Stimulated activated CD4-positive, alpha-beta T cell treated with anti-CD3 and anti-CD28 coated beads, Interleukin-1b, Interleukin-23, amount 100 ng/mL, for 24 hours (primary cell): ENCODE measurements around the gene TRAK1.

Experiments
- DNase-seq, 4 experiments: peaks; one replicate each; pipeline ENCODE4 v3.0.0-alpha.2; 2020; ENCODE audit warnings: low read depth in 4 of 4, low spot score in 1 of 4

The TRAK1 gene

DNA sequence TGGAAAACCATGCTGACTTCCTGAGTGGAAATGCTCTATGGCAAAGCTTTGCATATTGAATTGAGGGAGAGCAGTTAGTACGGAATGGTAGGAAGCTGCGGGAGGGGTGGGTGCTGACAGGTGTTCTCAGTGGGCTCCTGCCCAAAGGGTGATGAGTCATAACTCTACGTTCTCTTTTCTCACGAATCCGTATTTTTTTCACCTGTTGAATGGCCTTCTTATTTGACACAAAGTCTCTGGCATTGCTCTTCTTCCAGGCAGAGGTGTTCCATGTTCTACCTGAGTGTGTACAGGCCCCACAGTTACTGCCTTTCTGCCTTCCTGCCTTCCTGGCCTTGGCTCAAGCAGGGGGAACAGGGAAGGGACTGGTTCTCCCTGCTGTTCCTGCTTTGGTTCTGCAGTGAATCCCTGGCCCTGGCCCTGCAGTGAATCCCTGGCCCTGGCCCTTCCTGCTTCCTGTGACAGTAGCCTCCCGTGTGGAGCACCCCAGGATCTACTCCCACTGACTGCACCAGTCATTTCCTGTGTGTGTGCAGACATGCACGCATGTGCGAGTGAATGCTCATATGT lies 31.9 kb downstream of the TRAK1 start:
- no peak for DNase-seq

DNA sequence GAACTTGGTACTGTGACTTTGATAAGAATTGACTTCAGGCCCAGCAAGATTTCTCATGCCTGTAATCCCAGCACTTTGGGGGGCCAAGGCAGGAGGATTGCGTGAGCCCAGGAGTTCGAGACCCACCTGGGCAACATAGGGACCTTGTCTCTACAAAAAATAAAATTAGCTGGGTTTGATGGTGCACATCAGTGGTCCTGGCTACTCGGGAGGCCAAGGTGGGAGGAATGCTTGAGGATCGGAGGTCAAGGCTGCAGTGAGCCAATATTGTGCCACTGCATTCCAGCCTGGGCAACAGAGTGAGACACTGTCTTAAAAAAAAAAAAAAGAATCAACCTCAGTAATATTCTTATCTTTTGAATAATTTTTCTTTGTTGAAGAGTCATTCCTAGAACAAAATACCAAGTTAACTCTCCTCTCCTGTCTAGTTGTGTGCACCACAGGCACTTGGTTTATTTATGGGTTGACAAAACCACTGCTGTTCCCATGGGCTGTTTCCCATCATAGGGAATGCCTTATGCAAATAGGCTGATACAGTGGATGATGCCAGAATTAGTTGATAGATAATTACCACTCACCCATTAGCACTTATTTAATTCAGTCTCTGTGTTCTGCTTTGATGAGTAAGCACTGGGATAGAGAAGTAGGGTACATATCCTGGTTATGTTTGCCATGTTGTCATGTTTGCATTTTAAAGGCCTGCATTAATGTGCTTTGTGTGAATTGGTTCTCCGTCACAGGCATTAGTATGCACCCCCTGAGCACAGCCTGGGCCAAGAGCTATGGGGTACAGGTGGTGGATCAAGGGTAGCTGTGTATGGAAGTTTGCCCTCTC lies 32.9 kb downstream of the TRAK1 start:
- DNase-seq = no peak

DNA sequence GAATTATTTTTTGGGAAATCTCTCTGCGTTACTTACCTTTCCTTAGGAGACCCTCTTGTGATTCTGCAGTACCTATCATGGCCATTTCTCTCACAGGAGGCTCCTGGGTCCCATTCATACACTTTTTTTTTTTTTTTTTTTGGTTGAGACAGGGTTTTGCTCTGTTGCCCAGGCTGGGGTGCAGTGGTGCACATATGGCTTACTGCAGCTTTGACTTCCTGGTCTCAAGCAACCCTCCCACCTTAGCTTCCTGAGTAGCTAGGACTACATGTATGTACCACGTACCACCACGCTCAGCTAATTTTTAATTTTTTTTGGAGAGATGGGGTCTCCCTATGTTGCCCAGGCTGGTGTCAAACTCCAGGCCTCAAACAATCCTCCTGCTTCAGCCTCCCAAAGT lies 36.1 kb downstream of the TRAK1 start:
- no peak for DNase-seq

DNA sequence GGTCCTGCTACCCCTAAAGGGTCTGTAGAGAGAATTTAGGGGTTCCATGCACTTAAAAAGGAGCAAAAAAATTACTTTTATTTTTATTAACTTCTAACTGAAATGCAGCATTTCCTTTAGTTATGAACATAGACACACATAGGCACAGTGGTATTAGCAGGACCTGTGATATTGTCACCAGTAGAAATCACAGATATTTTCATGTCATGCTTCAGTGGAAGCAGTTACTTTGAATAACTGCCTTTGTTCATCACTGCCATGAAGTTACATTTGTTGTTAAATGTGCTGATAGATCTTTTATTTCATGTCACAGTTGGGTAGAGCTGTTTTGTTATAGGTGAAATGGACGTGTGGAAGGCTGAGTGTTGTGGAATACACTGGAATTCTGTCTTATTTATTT lies 37.4 kb downstream of the TRAK1 start:
- no peak for DNase-seq

DNA sequence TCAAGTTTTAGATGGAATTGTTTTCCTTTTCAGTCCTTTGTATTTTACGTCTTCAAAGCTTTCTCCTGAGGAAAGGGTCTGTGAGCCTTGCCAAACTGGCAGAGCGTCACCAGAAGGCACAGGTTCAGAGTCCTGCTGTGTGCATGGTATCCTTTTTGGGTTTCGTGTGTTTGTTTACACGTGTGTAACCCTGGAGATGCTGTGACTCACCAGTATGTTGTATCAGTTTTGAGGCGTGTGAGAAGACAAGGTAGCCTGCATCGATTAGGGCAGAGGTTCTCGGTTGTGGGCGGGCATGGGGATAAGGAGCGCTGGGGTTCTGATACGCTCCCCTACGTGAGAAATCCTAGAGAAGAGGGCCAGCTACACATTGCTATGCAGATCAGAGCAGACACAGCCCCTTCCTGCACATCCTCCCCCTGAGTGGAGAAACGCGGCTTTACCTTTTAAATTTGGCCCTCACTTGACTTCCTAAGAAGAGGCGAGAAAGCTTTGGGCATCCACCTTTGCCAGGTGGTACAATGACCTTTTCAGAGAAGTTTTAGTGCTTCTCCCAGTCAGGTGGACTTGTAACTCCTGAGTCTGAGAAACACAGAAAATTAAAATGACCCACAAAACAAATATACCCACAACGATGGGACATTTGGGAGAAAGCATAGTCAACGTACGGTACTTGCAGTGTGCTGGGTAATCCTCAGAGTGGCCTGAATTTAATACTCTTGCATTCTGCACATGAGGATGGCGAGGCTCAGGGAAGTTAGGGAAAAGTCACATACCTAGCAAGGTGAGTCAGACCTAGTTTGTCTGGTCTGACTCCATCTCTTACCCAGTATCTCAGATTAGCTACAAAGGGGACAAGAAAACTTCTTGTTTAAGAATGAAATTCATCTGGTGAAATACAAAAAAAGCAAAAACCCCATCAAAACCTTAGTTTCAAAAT lies 38.1 kb downstream of the TRAK1 start:
- no peak for DNase-seq

DNA sequence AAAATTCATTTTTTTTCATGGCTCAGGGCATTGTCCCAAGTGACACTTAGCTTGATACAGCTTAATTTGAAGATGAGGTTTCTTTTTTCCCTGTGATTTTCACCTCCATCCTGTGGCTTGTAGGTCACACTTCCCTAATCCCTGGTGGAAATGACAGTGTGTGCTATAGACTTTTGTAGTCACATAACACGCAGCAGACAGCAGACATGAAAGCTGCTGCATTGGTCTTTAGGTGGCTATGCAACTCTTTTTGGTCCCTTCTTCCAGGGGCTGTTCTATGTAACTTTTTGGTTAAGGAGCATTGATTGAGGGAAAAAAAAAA lies 38.8 kb downstream of the TRAK1 start:
- DNase-seq = no peak

DNA sequence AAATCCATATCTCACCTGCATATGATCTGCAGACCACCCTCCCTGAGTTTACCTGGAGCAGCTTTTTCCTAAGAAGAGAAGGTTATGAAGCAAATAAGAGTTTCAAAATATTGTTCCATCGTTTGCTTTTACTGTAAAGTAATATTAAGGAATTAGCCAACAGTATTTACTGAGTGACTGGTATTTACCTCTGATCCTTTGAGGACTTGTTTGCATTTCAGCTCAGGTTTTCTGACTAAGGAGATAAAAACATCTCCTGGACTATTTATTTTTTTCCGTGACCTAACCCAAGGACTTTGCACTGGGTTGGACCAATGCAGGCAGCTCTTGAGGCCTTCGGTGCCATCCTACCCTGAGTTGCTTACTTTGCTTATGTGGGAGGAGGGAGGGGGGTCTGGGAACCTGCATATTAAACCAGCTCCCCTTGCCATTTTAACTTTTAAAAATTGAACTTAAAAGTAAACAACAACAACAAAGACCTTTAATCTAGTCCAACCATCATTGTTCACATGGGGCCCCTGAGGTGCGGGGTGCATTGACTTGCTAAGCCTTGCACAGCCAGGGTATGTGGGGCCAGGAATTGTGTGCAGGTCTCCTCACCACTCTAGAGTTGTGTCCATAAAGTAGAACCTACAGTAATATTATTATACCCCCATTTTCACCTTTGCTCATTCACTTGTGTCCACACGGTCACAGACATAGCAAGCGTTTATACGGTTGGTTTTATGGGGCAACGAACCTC lies 39.3 kb downstream of the TRAK1 start:
- no peak for DNase-seq

DNA sequence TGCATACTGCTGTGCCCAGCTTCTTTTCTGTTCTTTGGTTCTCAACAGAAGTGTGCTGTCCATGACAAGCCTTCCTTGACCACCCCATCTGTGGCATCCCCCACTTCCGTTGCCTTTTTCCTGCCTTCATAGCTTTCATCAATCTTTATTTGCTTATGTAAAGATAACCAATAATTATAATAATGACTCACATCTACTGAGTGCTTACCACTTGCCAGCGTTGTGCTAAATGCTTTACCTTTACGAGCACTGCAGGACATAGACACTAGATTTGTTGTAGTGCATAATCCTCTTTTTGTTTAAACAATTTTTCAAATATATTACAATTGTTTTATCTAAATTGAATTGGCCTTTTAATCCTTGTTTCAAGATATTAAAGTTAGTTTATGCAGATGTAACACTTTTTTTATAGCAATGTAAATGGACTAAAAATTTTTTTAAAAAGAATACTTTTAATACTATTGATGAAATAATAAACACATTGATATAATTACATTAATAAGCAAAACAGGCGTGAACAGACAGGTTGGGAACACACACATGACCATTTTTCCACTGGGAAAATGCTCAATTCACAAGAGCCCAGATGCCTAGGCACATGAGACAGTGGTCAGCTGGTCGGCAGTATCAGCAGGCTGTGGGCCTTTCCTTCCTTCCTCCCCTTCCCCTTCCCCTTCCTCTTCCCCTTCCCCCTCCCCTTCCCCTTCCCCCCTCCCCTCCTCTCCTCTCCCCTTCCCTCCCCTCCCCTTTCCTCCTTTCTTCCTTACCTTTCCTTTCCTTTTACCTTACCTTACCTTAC lies 42.5 kb downstream of the TRAK1 start:
- DNase-seq = no peak

DNA sequence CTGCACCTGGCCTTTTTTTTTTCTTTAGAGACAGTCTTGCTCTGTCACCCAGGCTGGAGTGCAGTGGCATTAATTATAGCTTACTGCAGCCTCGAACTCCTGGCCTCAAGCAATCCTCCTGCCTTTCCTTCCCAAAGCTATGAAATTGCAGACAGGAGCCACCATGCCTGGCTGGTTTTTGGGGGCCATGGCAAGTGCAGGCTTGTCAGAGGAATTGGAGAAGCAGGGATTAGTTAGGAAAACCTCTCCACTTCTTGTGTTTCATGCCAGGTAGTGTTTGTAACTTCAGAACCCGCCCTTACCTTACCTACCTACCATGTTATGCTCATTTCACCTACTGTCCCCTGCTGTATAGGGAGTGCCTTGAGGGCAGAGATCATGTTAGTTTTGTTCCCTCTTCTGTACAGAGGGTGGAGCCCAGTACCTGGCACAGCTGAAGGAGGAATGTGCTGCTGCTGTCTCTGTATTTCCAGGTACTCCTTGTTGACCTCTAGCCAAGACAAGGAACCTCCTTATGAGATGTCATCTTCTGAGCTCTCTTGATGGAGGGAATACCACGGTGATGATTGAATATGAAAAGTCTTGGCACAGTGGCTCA lies 43.8 kb downstream of the TRAK1 start:
- DNase-seq = no peak

DNA sequence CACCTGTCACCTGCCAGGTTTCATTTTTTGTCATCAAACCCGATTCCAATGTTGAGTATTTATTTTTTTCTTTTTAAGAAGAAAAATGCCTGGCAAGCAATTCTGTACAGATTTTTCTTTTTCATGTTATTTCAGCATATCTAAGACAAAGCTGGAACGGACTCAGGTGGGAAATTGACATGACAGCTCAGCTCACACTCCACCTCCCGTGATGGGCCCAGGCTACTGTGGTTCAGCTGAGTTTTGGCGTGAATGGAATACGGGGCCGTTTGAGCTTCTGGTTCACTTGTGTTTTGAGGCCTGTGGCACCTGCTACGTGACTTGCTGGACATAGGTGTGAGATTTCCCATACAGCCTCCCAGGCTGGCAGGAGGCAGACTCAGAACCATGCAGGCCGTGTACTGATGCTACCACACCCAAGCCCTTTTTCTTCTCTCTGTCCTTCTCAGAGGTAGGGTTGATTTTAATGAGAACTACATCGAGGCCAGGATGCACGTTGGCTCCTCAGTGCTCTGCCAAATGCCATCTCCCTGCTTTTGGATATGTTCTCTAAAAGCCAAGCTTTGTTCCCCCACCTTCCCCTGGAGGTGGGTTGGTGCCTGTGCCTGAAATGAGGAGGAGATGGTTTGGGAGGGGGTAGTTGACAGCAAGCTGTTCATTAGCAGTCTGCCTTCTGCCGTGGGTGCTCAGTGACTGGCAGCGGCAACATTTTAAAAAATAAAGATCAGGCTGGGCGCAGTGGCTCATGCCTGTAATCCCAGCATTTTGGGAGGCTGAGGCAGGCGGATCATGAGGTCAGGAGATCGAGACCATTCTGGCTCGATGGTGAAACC lies 48.7 kb downstream of the TRAK1 start:
- no peak for DNase-seq

DNA sequence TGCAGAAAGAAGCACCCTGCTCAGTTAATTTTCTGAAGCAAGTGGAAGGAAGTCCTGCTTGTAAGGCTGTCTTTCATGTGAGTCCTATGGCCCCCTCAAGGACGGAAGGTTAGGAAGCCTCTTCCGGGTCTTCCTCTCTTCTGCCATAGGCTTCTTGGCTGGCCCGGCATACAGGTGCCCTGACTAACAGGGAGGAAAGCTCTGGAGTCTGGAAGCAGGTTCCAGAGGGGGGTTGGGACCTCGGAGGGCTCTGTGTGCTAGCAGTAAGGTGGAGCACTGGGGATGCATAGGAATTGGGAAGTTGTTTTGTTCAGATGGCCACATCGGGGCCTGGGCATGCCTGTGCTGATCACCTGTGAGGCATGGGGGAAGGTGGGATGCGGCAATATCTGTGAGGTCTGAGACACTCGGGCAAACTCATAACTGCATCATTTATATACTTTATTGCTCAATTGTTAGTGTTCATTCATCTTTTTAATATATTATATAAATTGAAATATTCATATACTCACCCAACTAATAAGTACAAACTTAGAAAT lies 49.6 kb downstream of the TRAK1 start:
- DNase-seq = no peak

DNA sequence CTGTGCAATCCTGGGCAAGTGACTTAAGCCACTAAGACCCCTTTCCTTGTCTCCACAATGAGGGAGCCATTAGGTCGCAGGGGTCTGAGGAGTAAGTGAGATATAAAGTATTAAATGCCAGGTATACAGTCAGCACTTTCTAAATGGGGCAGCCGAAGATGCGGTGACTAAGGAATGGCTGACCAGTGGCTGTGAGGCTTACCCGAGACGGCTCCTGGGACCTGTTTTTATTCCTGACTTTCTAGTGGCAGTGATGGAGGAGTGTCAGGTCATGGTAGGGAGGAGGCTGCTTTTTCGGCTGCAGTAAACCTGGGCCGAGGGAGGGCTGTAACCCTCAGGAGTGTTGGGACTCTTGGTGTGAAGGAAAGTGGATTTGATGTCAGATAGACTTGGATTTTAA lies 52.3 kb downstream of the TRAK1 start:
- DNase-seq = no peak

DNA sequence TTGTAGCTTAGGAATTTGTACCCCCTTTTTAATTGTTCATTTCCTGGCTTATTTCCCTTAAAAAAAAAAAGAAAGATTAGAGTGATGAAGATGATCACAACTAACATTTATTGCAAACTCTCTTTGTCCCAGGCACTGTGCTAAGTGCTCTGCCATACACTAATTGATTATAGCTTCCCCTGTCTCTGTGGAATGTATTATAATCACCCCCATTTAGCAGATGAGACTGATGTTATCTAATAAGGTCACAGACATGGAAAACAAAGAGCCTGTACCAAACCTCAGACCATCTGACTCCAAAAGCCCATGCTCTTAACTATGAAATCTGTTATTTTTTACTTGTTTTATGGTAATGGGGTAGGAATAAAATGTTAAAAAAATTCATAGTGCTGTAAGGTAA lies 53.1 kb downstream of the TRAK1 start:
- DNase-seq = no peak

DNA sequence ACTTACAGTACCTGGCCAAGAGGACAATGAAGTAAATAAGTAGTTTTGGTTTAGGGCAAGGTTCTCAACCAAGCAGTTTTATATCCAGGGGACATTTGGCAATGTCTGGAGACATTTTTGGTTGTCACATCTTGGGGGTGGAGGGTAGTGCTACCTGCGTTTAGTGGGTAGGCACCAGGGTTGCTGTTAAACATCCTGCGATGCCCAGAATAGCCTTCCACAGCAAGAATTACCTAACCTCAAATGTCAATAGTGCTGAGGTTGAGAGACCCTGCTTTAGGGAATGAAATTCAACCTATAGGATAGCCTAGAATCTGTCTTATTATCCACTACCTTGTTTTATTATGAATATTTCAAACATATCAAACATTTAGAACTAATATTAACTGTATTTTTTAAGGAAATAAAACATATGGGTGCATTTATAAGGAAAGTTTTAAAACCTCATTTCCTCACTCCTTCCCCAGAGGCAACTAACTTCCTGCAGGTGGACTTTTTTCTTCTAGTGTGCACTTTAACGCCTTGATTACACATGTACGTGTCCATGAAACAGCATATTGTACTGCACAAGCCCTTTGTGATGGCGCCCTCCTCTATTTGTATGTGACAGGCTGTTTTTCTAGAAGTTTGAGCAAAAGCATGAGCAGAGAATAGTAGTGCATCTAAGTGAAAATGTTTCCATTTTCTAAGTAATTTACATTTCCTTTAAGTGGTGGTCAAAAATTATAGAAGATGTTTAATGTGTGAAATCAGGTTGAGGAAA lies 57.1 kb downstream of the TRAK1 start:
- DNase-seq = no peak

DNA sequence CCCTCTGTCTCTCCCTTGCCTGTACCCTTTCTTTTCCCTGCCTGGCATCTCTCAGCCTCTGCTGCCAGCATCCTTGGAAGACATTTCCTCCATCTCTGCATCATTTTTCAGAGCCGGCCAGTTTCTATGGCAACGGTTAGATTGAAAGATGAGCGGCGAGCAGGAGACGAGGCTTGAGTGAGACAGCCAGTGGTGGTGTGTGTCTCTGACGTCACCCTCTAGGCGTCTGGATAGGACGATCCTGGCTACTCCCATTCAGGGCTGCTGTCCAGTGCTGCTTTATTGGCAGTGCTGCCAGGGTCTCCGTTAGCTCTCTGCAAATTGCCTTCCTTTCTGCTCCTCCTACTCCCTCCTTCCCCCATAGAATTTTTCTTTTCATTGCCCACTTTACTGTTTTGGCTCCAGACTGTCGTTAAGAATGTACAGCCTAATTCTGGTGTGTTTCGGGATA lies 57.9 kb downstream of the TRAK1 start:
- DNase-seq = no peak

DNA sequence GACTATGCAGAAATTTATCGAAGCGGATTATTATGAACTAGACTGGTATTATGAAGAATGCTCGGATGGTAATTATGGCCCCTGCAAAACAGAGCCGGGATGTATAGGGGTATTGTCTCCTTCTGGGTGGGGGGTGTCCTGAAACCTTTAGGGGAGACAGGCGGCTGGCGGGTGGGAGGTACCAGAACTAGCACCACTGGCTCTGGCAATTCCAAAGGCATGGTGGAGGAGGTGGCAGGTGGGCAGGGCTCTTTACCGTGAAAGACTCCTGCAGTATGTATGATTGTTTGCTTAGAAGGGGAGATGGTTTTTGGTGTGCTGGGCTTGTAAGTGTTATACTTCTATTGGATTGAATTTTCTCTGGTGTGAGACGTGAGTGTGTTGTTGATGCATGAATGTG lies 58.4 kb downstream of the TRAK1 start:
- no peak for DNase-seq

DNA sequence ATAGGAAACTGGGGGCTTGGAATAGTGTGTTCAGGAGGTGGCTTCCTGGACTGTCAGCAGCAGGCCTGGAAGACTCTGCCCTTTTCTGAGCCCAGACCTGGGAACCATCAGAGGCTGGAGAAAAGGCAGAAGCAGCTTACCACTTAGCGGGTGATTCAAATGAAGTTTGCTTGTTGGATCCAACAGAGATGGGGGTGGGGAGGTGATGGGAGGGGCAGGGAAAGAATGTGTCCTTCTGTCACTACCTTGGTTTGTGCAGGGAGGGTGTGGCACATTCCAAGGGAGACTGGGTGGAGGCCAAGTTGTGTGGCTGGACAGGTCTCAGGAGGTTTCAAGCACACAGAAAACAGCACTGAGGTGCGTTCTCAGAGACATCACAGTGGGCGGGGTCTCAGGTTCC lies 58.8 kb downstream of the TRAK1 start:
- no peak for DNase-seq

DNA sequence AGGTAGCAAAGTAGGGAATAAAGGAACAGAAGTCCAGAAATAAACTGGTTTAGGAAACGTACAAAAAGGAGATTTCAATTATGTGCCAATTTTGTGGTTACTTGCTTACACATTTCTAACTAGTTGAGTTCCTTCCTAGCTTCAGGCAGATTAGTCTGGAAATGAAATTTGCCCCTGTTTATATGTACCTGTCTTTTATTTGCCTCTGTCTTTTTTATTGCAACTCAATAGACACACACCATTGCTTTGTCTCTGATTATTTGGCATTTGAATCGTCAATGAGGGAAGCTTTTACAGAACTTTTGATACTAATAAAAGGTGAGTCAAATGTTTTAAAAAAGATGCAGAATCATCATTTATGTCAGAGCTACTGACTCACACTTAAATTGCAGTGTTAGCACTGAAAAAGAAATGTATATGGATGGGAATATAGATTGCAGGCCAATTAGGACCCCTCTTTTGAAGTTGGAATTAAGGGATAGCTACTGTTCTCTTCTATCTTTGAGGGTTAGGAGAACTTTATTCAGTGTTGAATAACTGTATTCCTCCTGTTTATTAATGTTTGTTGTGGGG lies 60.5 kb downstream of the TRAK1 start:
- DNase-seq = no peak
